ENCODE results near the gene MND1. TPM values are rescaled to one million over a fixed set of nuclear protein-coding genes. Genes with fewer than 3 reads are reported as not detected.

MND1 gene
- total and polyA plus RNA-seq, 2 of the 8 experiments (the other 6 are each of a cell fraction or from before 2014, with no cell fraction given): 4.4 to 26.2 TPM

GRCh38 chr4:153372967-153373562 lies 28.6 kb downstream of the MND1 start (continued):
- TF ChIP-seq CHD7 (IDR thresholded peaks at IDR 0.05; ENCODE audit: insufficient replicate concordance, low read length) (no peak), TAF7 (optimal IDR thresholded peaks at IDR 0.05; ENCODE audit: borderline replicate concordance, low read depth, low read length) (no peak), BACH1 (IDR thresholded peaks at IDR 0.05; ENCODE audit: low read length) (no peak)

Measured in H1 (cell line).